ENCODE measurements around the gene TMEFF2.
"Not testable (repeated sequence)": the region's sequence is repeated elsewhere in the genome, so short reads cannot be mapped to it uniquely, and the experiment has no call there.

The TMEFF2 gene

DNA sequence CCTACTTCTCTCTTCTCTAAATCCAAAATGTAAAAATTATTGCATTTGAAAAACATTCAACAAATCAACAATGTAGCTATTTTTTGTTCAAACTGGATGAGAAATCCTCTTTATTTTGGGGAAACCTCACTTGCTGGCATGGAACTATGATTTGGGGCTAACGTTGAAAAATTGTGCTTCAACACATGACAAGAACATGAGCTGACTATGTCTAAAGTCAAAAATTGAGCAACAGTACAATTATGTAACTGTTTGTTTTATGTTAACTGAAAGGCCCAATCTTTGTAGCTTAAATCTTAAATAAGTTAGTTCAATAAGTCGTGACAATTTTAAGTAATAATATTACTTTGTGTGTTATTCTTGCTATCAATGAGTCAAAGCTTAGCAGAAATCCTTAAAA, 67.3 kb downstream of the TMEFF2 start:
- no peak for DNase-seq (ENCODE audit: low spot score)

DNA sequence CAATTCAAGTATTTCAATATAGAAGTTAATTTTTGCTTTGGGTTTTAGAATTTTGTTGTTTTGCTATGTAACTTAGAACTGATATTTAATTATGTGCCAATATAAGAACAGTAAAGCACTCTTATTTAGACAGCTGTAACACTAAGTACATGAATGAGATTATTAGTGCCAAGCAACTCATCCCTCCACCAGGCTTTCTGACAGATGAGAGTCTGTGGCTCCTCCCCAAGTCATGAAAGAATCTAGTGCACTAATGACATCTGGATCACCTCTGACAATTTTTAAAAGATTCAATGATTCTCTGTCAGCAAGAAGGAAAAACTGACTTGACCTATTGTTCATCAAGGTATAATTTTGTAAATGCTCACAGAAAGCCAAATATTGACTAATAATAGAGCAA, 67.8 kb downstream of the TMEFF2 start:
- no peak for DNase-seq (ENCODE audit: low spot score)

DNA sequence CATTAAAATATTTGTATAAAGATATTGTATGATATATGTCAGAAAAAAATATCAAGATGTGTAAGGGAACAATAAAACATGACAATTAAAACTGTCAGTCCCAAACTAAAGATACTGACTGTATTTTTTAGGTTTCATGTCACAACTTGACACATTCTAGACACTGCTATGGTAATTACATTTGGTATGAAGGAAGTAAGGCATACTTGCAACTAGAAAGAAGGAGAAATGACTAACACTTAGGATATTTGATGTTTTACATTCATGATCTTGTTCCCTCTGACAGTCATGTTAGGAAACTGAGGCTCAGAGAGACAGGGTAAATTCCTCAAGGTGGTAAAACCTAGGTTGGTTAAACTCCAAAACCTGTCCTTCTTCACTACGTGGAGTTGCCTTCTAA, 68.3 kb downstream of the TMEFF2 start:
- DNase-seq (ENCODE audit: low spot score), result no peak

DNA sequence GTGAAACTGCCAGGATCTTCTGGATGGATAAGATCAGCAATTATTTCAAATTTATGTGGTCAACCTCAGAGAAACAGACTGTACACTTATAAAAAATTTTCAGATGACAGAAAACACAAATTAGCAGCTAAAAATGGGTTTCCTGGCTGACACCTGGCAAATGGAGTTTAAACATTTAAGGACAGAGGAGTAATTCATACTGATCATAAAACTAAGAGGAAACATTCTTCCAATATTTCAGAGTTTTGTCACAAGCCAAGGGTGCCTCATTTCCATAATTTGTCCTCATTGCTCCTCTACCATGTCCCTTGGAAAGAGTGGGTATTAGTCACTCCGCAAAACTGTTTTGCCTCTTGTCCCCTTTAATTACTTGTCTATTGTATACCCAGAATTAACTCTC, 70.2 kb downstream of the TMEFF2 start:
- DNase-seq (ENCODE audit: low spot score), result no peak

DNA sequence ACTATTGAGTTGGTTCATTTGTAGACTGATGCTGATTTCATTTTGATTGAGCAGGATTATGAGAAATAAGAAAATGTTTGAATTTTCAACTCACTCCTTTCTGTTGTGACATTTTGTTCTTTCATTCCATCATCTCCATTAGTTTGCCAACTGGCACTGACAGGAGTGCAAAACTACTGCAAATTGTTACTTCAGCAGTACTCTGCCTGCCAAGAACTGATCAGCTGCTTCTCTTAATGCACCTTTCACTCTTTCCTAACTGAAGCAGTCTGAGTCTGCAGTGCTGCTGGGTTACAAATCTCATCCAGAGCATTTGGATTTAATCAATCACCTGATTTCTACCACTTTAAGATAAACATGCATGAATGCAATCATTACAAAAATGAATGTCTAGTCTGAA, 70.9 kb downstream of the TMEFF2 start:
- no peak for DNase-seq (ENCODE audit: low spot score)

DNA sequence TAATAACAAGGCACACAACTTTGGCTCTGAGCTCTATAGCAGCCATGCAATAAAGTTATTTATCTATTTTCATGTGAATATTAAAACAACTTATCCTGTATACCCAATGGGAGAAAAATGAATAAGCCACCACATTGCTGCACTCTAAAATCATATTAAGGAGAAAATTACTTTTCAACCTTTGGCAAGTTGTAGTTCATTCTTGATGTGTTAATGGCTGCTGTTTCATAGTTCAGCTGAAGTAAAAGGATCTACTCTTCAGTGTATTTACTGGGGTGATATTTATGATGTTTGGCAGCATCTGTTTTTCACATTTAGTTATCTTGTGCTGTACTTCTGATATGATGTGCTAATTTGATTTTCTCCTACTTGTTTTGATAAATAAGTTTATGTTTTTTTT, 71.8 kb downstream of the TMEFF2 start:
- DNase-seq (ENCODE audit: low spot score), result no peak

DNA sequence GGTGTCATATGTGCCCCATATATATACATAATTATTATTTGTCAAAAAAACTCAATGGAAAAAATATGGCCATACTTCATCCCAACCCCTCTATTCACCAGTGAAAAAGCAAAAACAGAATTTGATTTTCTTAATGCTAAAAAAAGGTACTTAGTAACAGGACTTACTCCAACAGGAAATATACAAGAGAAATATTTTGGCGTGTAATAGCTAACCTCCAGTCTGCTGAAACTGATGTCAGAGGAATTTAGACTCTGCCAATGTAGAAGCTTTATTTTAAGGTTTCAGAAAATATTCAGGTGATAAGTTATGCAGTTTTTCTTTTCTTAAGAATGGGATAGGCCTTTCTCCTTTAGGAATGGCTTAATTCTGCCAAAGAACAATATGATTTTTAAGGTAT, 72.6 kb downstream of the TMEFF2 start:
- DNase-seq (ENCODE audit: low spot score), result no peak

GRCh38 chr2:192119536-192119935, 75.2 kb downstream of the TMEFF2 start:
- DNase-seq (ENCODE audit: low spot score), result no peak

GRCh38 chr2:192117705-192118104, 77.0 kb downstream of the TMEFF2 start:
- no peak for DNase-seq (ENCODE audit: low spot score)

GRCh38 chr2:192111536-192111935, 83.2 kb downstream of the TMEFF2 start:
- not testable (repeated sequence) for DNase-seq (ENCODE audit: low spot score)

- DNase-seq (ENCODE audit: low spot score), result no peak
These were observed 95.0 kb downstream of the TMEFF2 start for GRCh38 chr2:192099742-192100141.

GRCh38 chr2:192098814-192099491, 95.8 kb downstream of the TMEFF2 start:
- DNase-seq (ENCODE audit: low spot score), result no peak

GRCh38 chr2:192091476-192091875, 103.3 kb downstream of the TMEFF2 start:
- no peak for DNase-seq (ENCODE audit: low spot score)

- DNase-seq (ENCODE audit: low spot score), result no peak
These were observed 103.8 kb downstream of the TMEFF2 start for GRCh38 chr2:192090911-192091310.

GRCh38 chr2:192087398-192087958, 107.3 kb downstream of the TMEFF2 start:
- no peak for DNase-seq (ENCODE audit: low spot score)

GRCh38 chr2:192082121-192082520, 112.6 kb downstream of the TMEFF2 start:
- no peak for DNase-seq (ENCODE audit: low spot score)

DNA sequence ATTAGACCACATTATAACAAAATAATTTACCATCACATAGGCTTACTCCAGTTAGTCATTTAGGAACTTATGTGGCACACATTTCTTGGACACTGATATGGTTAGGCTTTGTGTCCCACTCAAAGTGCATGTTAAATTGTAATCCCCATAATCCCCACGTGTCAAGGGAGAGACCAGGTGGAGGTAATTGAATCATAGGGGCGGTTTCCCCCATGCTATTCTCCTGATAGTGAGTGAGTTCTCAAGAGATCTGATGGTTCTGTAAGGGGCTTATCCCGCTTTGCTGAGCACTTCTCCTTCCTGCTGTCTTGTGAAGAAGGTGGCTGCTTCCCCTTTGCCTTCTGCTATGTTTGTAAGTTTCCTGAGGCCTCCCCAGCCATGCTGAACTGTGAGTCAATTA, 114.6 kb downstream of the TMEFF2 start:
- DNase-seq (ENCODE audit: low spot score), result not testable (repeated sequence)

DNA sequence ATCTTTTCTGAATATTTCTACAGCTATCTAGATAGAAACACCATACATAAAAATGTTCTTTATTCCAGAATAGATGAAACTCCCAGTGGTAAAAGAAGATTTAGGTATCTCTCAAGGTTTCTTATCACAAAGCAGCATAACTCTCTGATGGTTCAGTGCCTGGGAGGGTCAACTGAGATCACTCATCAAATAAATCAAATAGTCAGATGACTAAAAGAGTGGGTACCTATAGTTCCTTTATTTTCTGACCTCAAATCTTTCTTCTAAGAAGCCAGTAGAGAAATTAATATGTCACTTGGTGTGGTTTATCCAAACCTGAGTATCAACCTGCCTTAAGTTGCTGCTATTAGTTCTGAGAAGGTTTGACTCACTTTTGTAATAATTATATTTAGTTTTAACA, 120.9 kb downstream of the TMEFF2 start:
- DNase-seq (ENCODE audit: low spot score), result no peak

DNA sequence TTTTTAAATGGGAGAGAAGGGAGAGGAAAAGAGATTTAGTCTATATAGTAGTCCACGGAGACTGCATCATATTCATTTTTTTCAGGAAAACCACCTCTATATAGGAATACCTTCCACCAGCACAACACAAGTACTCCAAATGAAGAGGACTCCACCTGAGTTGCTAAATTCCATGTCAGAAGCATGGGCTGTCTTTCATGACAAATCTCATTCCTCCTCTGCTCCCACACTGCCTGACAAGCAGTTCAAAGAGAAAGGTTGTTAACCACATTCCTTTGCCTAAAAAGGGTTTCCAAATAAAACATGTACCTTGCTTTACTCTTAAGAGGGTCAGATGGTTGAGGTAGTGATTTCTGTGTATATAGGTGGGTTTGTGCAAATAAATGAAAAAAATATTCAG, 122.0 kb downstream of the TMEFF2 start:
- DNase-seq (ENCODE audit: low spot score), result no peak

GRCh38 chr2:192072261-192072660, 122.5 kb downstream of the TMEFF2 start:
- DNase-seq (ENCODE audit: low spot score), result no peak

GRCh38 chr2:192070099-192070498, 124.6 kb downstream of the TMEFF2 start:
- no peak for DNase-seq (ENCODE audit: low spot score)

DNA sequence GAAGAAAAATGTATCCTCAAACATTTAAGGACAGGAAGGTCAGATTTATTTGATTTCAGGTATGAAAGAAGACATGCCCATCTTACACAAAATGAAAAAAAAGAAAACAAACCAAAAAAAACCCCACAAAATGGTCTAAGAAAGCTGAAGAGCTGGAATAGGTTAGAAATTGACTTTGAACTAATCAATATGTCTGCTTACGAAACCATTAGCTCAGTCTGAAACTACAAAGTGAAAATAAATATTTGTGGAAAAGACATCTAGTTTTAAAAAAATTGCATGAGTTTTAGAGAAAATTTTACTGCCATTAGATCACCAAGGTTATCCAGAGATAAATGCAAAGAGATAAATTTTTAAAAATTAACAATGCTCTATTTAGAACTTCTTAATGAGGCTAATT, 125.3 kb downstream of the TMEFF2 start:
- DNase-seq (ENCODE audit: low spot score), result no peak

DNA sequence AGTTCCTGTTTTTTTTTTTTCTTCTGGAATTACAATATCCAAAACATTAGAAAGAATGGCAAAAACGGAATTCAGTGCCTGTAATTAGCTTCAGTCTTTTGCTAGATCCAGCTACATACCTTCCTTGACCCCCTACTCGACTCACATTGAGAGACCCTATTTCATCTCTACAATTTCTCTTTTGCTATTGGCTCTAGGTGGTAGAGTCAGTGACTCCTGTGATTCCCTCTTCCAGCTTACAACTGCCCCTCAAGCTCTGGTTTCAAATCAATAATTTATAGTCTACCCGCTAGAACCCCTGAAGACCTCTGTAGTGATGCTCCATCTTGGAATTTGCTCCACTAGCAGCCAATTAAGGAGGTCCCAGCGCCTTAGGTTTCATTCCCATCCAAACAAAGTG, 125.8 kb downstream of the TMEFF2 start:
- no peak for DNase-seq (ENCODE audit: low spot score)

- DNase-seq (ENCODE audit: low spot score), result no peak
These were observed 127.1 kb downstream of the TMEFF2 start for GRCh38 chr2:192067631-192068030.
